ENCODE data around the gene BIRC5. TPM values are rescaled to one million over a fixed set of nuclear protein-coding genes. Genes with fewer than 3 reads are reported as not detected.
A peak's percentile ranks its signal among the peaks of the same experiment; 100 is the strongest.

The BIRC5 gene
- total and polyA plus RNA-seq, 2 experiments from 2014 or later = 17.7 to 65.2 TPM

DNA sequence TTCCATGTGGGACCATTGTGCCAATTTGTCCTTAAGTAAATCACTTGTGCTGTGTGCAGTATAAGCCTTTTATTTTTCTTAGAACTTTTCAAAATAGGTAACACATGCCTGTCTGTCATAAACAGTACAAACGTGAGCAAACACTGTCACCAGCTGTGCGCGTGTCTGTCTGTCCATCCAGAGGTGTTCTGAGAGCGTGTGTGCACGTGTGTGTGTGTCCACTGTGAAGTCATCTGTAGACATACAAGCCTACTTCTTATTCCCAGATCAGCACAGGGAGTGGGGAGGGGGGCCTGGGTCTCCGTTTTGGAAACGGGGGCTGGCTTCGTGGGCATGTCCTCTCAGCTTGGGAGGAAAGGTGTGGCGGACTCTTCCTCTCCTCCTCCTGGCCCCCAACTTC lies 26.8 kb downstream of the BIRC5 start:
- no peaks in the 10 kb centered on the region for H3K4me1 ChIP-seq (ENCODE audit: low read depth)
- TF ChIP-seq, protein P1, sequence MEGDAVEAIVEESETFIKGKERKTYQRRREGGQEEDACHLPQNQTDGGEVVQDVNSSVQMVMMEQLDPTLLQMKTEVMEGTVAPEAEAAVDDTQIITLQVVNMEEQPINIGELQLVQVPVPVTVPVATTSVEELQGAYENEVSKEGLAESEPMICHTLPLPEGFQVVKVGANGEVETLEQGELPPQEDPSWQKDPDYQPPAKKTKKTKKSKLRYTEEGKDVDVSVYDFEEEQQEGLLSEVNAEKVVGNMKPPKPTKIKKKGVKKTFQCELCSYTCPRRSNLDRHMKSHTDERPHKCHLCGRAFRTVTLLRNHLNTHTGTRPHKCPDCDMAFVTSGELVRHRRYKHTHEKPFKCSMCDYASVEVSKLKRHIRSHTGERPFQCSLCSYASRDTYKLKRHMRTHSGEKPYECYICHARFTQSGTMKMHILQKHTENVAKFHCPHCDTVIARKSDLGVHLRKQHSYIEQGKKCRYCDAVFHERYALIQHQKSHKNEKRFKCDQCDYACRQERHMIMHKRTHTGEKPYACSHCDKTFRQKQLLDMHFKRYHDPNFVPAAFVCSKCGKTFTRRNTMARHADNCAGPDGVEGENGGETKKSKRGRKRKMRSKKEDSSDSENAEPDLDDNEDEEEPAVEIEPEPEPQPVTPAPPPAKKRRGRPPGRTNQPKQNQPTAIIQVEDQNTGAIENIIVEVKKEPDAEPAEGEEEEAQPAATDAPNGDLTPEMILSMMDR (IDR thresholded peaks at IDR 0.05; ENCODE audit: low read depth, low read length) = no peak
- no peak for DNase-seq (ENCODE audit: low read depth in 1 of 2, low spot score in 1 of 2)
- no peaks in the 10 kb centered on the region for H3K27me3 ChIP-seq
- no peak overlapping the region for H3K27ac ChIP-seq
- H3K9me3 ChIP-seq (ENCODE audit: low read depth) = no peaks in the 10 kb centered on the region
- H3K36me3 ChIP-seq = no peaks in the 10 kb centered on the region
- no peak overlapping the region for H3K4me3 ChIP-seq

DNA sequence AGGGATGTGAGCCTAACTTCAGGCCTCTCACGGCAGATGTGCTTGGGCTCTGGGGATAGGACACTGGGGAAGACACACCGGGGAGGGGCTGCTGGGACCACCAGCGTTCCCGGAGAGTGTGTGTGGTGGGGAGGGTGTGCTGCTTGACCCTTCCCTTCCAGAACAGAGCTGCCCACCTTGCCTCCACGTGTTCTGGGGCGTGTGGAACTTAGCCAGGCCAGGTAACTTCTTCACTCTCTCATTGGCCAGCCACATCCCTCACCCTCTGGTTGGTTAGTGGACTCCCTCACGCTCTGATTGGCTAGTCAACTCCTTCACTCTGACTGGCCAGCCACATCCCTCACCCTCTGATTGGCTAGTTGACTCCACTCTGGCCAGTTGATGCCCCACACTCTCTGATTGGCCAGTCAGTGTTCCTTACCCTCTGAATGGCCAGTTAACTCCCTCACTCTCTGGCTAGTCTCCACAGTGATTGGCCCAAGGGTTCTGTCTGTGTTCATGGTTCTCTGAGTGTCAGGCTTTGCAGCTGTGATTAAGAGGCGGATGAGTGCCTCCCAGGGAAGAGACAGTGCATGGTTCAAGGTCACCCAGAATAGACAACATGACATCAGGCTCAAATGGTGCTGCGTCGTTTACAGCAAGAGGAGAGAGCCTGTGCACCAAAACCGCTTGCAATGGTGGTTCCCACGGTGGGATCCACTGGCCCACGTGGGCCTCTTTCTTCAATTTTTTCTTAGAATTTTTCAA lies 27.4 kb downstream of the BIRC5 start:
- TF ChIP-seq, protein P1 (IDR thresholded peaks at IDR 0.05; ENCODE audit: low read depth, low read length) = no peak
- H3K4me3 ChIP-seq = no peak overlapping the region
- H3K27ac ChIP-seq = peak overlapping the region; percentile 29
- no peaks in the 10 kb centered on the region for H3K9me3 ChIP-seq (ENCODE audit: low read depth)
- no peaks in the 10 kb centered on the region for H3K4me1 ChIP-seq (ENCODE audit: low read depth)
- DNase-seq (ENCODE audit: low read depth in 1 of 2, low spot score in 1 of 2) = peak; percentile 40 to 55
- H3K36me3 ChIP-seq = no peaks in the 10 kb centered on the region
- no peaks in the 10 kb centered on the region for H3K27me3 ChIP-seq

DNA sequence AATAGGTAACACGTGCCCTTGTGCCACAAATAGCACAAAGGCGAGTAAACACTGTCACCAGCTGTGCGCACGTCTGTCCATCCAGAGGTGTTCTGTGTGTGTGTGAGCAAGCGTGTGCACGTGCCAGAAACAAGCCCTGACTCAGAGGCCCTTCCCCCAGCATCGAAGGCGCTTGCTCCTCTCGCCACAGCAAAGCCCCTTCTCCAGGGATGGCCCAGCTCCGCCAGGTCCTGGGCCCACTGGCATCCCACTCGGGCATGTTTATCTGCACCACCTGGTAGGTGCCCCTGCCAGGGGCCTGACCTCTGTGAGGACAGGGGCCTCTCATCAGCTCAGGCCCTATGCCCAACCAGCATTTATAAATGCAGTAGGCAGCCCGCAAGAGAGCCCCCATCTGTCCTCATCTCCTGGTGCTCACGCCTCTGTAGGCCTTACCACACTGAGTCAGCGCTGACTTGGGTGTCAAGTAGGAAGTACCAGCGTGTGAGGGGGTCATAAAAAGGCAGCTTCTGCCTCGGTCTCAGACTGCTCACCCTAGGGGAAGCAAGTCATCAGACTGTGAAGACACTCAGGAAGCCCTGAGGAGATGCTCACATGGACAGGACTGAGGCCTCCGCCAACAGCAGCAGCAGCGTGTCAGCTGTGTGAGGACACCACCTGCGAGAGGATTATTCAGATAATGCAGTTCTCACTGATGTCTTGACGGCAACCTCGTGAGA lies 28.1 kb downstream of the BIRC5 start:
- no peak for DNase-seq (ENCODE audit: low read depth in 1 of 2, low spot score in 1 of 2)

DNA sequence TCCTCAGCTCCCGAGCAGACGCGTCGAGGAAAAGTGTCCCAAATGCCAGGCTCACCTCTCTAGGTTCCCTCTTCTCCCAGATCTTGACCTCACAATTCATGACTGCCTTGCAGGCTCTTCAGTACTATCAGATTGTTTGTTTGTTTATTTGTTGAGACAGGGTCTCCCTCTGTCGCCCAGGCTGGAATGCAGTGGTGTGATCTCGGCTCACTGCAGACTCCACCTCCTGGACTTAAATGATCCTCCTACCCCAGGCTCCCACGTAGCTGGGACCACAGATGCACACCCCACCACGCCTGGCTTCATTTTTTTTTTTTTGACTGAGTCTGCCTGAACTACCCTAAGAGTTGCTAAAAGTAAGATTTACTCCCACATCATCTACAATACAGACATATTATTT lies 33.3 kb downstream of the BIRC5 start:
- DNase-seq (ENCODE audit: low read depth in 1 of 2, low spot score in 1 of 2) = no peak
- Histone ChIP-seq H3K9me3 (ENCODE audit: low read depth) (no peaks in the 10 kb centered on the region), H3K4me3 (no peak overlapping the region), H3K4me1 (ENCODE audit: low read depth) (peaks cover 3% of the 10 kb centered on the region), H3K27me3 (no peaks in the 10 kb centered on the region), H3K36me3 (no peaks in the 10 kb centered on the region), H3K27ac (no peak overlapping the region)
- TF ChIP-seq, protein P1 (IDR thresholded peaks at IDR 0.05; ENCODE audit: low read depth, low read length) = no peak

More for the DNA sequence above, 28.1 kb downstream of the BIRC5 start:
- H3K4me1 ChIP-seq (ENCODE audit: low read depth) = no peaks in the 10 kb centered on the region
- no peaks in the 10 kb centered on the region for H3K9me3 ChIP-seq (ENCODE audit: low read depth)
- TF ChIP-seq, protein P1 (IDR thresholded peaks at IDR 0.05; ENCODE audit: low read depth, low read length) = no peak
- peak overlapping the region; percentile 29 for H3K27ac ChIP-seq
- no peaks in the 10 kb centered on the region for H3K27me3 ChIP-seq
- H3K4me3 ChIP-seq = no peak overlapping the region
- H3K36me3 ChIP-seq = no peaks in the 10 kb centered on the region

DNA sequence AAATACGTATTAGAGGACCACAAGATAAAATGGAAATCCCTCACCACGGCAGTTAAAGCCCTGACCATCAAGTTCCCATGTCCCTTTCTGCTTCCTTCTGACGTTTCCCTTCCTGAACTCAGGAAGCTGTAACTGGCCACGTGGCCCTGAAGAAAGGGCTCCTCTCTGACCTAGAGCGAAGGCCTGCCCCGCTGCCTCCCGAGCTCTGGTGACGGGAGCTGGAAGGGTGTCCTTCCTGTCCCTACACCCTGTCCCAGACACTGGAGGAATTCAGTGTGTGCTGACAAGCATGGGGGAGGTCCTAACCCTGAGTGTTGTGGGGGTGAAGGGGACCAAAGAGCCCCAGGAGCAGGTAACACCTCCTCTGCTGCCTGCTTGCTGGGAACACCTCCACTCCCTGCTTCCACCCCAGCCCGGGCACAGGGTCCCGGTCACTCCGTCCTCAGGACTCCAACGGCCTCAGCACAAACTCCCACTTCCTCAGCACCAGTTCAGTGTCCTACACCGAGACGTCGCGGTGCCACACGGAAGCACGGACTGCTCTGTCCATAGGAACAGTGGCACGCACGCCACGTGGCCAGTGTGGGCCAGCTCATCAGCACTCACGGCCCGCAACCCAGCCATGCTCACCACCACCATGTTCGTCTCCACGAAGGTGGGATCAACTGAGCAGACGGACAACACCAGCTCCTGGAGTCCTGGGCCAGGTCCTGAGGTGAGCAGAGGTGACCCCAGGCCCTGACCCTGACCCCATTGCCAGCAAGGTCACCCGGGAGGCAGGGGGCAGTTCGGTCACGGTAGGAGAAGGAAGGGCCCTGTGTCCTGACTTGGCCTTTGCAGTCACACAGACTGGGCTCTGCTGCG lies 34.2 kb downstream of the BIRC5 start:
- Histone ChIP-seq H3K4me3 (no peak overlapping the region), H3K9me3 (ENCODE audit: low read depth) (no peaks in the 10 kb centered on the region), H3K27me3 (no peaks in the 10 kb centered on the region), H3K36me3 (no peaks in the 10 kb centered on the region), H3K4me1 (ENCODE audit: low read depth) (peaks cover 8% of the 10 kb centered on the region), H3K27ac (no peak overlapping the region)
- DNase-seq (ENCODE audit: low read depth in 1 of 2, low spot score in 1 of 2) = no peak
- TF ChIP-seq, protein P1 (IDR thresholded peaks at IDR 0.05; ENCODE audit: low read depth, low read length) = no peak
